C4-2B (cell line): Measurements from ENCODE around the gene PHPT1.

Experiments
- CTCF ChIP-seq: fragments of 450-650 bp; conservative IDR thresholded peaks from 2 replicates; pipeline ENCODE4 v1.5.1; 2017; ENCODE audit warnings: mild to moderate bottlenecking
- ZFX ChIP-seq: fragments of 450-650 bp; IDR thresholded peaks from 2 replicates; pipeline ENCODE4 v1.6.1; 2017

- TF ChIP-seq CTCF = no peak
- no peak for TF ChIP-seq ZFX
Observed at GRCh38 chr9:136805207-136805740, 43.9 kb upstream of the PHPT1 start.
